RWPE2 (cell line): ENCODE measurements around the gene OBP2A.

Experiments
- ATAC-seq: fragments of 200-7000 bp; cut with Tn5 transposase; 3 replicates; pipeline ENCODE4 v1.9.1; 2021; ENCODE audit warnings: low read depth
- DNase-seq: peaks from one replicate; pipeline ENCODE4 v3.0.0-alpha.2; 2020; ENCODE audit warnings: low spot score
- H3K27ac ChIP-seq: fragments of 450-650 bp; 2 replicates; pipeline ENCODE4 v1.5.1; 2017; ENCODE audit warnings: mild to moderate bottlenecking; ENCODE audit not compliant: poor library complexity, severe bottlenecking
- H3K27me3 ChIP-seq: fragments of 250-450 bp; sonication (Bioruptor Pico); 2 replicates; pipeline ENCODE4 v1.5.1; 2021; ENCODE audit warnings: mild to moderate bottlenecking, moderate library complexity; ENCODE audit not compliant: insufficient read depth, poor library complexity, severe bottlenecking
- H3K36me3 ChIP-seq: fragments of 250-450 bp; sonication (Bioruptor Pico); 2 replicates; pipeline ENCODE4 v1.5.1; 2020; ENCODE audit warnings: low read depth, mild to moderate bottlenecking, moderate library complexity
- H3K4me1 ChIP-seq: fragments of 250-450 bp; sonication (Bioruptor Pico); 2 replicates; pipeline ENCODE4 v1.5.1; 2021; ENCODE audit warnings: mild to moderate bottlenecking, moderate library complexity; ENCODE audit not compliant: insufficient read depth, poor library complexity, severe bottlenecking
- H3K4me3 ChIP-seq: fragments of 250-450 bp; sonication (Bioruptor Pico); 2 replicates; pipeline ENCODE4 v1.5.1; 2021; ENCODE audit warnings: mild to moderate bottlenecking, moderate library complexity; ENCODE audit not compliant: severe bottlenecking
- H3K9me3 ChIP-seq: fragments of 250-450 bp; sonication (Bioruptor Pico); 2 replicates; pipeline ENCODE4 v1.5.1; 2021; ENCODE audit warnings: mild to moderate bottlenecking, moderate library complexity; ENCODE audit not compliant: severe bottlenecking
- TF ChIP-seq, protein P1 (sequence below): fragments of 450-650 bp; IDR thresholded peaks from one replicate; pipeline ENCODE4 v1.5.1; 2017; ENCODE audit warnings: mild to moderate bottlenecking, moderate library complexity; ENCODE audit not compliant: poor library complexity, severe bottlenecking

Gene OBP2A

DNA sequence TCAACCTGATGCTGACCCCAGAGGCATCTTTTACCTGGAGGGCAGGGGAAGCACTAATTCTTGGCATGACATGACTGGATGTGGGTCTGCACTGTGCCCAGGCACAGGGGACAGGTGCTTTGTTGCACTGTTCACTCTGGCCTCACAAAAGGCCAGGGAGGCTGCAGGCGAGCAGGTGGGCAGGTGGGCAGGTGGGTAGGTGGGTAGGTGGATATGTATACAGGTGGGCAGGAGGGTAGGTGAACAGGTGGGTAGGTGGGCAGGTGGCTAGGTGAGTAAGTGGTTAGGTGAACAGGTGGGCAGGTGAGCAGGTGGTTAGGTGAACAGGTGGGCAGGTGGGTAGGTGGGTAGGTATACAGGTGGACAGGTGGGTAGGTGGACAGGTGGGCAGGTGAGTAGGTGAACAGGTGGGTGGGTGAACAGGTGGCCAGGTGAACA, 17.1 kb downstream of the OBP2A start:
- TF ChIP-seq, protein P1, sequence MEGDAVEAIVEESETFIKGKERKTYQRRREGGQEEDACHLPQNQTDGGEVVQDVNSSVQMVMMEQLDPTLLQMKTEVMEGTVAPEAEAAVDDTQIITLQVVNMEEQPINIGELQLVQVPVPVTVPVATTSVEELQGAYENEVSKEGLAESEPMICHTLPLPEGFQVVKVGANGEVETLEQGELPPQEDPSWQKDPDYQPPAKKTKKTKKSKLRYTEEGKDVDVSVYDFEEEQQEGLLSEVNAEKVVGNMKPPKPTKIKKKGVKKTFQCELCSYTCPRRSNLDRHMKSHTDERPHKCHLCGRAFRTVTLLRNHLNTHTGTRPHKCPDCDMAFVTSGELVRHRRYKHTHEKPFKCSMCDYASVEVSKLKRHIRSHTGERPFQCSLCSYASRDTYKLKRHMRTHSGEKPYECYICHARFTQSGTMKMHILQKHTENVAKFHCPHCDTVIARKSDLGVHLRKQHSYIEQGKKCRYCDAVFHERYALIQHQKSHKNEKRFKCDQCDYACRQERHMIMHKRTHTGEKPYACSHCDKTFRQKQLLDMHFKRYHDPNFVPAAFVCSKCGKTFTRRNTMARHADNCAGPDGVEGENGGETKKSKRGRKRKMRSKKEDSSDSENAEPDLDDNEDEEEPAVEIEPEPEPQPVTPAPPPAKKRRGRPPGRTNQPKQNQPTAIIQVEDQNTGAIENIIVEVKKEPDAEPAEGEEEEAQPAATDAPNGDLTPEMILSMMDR: no peak
- ATAC-seq: no peak

DNA sequence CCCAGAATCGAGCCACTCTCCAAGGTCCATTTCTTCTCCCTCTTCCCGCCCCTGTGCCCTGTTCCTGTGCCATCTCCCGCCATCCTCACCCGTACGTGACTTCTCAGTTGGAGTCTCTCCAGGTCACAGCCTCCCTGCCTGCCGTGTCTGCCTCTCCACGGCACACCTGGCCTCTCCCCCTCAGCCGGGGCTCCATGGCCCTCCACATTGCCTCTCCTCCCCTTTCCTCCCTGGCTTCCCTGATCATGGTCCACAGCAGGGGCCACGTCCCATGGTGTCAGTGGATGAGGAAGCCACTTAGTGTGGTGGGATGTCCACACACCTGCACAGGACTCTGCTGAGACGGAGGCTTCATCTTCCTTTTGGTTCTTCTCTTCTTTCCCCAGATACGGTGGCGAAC, 17.9 kb downstream of the OBP2A start:
- TF ChIP-seq, protein P1: no peak
- DNase-seq: peak; percentile 44
- Histone ChIP-seq H3K4me1 (no peaks in the 10 kb centered on the region), H3K9me3 (no peaks in the 10 kb centered on the region), H3K27ac (no peak overlapping the region), H3K27me3 (peaks cover 8% of the 10 kb centered on the region), H3K4me3 (no peak overlapping the region), H3K36me3 (no peaks in the 10 kb centered on the region)
- no peak for ATAC-seq

More for the DNA sequence above, 17.1 kb downstream of the OBP2A start:
- no peaks in the 10 kb centered on the region for H3K9me3 ChIP-seq
- no peak for DNase-seq
- no peaks in the 10 kb centered on the region for H3K36me3 ChIP-seq
- H3K4me3 ChIP-seq: no peak overlapping the region
- H3K27ac ChIP-seq: no peak overlapping the region
- no peaks in the 10 kb centered on the region for H3K4me1 ChIP-seq
- H3K27me3 ChIP-seq: peaks cover 8% of the 10 kb centered on the region

DNA sequence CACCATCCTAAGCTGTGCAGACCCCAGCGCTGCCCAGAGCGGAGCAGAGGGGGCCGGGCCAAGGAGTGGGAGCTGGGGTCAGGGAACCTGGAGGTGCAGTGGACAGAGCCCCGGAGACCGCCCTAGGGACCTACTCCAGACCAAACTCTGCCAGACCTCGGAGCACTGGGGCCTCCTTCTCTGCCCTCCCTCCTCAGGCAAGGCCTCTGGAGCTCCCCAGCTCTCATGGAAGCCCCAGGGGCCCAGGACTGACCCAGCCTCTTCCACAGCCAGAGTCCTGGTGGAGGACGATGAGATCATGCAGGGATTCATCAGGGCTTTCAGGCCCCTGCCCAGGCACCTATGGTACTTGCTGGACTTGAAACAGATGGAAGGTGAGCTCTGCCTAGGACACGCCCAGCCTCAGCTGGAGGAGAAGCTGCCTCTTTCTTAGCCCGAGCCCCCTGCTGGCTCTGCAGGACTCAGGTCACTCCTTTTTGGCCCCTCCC, 19.3 kb downstream of the OBP2A start:
- peaks cover 3% of the 10 kb centered on the region for H3K9me3 ChIP-seq

DNA sequence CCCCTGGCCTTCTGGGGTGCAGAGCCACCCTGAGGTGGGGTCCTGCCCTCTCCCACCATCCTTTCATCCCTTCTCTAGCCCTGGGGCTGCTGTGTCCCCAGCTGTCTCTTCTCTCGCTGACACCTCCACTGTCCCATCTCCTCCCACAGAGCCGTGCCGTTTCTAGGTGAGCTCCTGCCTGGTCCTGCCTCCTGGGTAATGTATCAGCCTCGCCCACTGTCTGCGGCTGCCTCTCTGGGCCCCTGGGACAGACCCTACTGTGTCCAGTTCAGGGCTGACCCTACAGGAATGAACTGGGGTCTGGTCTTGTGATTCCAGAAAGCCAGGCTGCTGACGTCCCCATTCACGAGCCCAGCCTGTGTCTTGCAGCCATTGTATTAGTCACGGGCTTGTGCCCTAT, 19.7 kb downstream of the OBP2A start:
- Histone ChIP-seq H3K27me3 (peaks cover 19% of the 10 kb centered on the region), H3K4me1 (no peaks in the 10 kb centered on the region), H3K27ac (no peak overlapping the region), H3K9me3 (peaks cover 3% of the 10 kb centered on the region), H3K4me3 (no peak overlapping the region), H3K36me3 (no peaks in the 10 kb centered on the region)
- DNase-seq (no peak), ATAC-seq (no peak; the same call in 2 of the 3 replicates)
- TF ChIP-seq, protein P1: no peak

More for the DNA sequence above, 19.3 kb downstream of the OBP2A start:
- no peaks in the 10 kb centered on the region for H3K36me3 ChIP-seq
- H3K4me3 ChIP-seq: no peak overlapping the region
- H3K4me1 ChIP-seq: no peaks in the 10 kb centered on the region
- TF ChIP-seq, protein P1: no peak
- peaks cover 17% of the 10 kb centered on the region for H3K27me3 ChIP-seq
- no peak overlapping the region for H3K27ac ChIP-seq
- ATAC-seq (peak; percentile 48; the same call in 1 of the 3 replicates), DNase-seq (no peak)

DNA sequence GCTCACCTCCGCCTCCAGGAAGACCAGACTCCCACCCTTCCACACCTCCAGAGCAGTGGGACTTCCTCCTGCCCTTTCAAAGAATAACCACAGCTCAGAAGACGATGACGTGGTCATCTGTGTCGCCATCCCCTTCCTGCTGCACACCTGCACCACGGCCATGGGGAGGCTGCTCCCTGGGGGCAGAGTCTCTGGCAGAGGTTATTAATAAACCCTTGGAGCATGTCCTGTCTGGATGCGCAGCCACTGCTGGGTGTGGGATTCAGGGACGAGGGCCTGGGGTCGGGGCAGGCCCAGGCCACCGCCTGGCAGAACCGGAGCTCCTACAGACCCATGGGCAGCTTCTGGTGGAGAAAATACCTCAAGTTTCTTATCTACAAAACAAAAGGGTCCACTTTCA, 20.6 kb downstream of the OBP2A start:
- no peaks in the 10 kb centered on the region for H3K4me1 ChIP-seq
- ATAC-seq: no peak
- peak; percentile 28 for DNase-seq
- TF ChIP-seq, protein P1: no peak
- peaks cover 3% of the 10 kb centered on the region for H3K9me3 ChIP-seq
- H3K36me3 ChIP-seq: no peaks in the 10 kb centered on the region
- H3K4me3 ChIP-seq: no peak overlapping the region
- no peak overlapping the region for H3K27ac ChIP-seq
- H3K27me3 ChIP-seq: peaks cover 28% of the 10 kb centered on the region
